ENCODE data around the gene TP53I11. TPM values are rescaled to one million over a fixed set of nuclear protein-coding genes. Genes with fewer than 3 reads are reported as not detected.

The TP53I11 gene
- total RNA-seq, 1 experiment from 2014 or later, result 94.2 TPM

GRCh38 chr11:44915621-44916020, 35.1 kb downstream of the TP53I11 start:
- Histone ChIP-seq H2BK15ac (ENCODE audit: low read depth, low read length) (no peak overlapping the region), H4K20me1 (ENCODE audit: control insufficient read depth, insufficient read depth, insufficient read length) (no peaks in the 10 kb centered on the region), H4K8ac (replicated peaks; ENCODE audit: insufficient read length, low read depth, low read length) (no peak overlapping the region), H3K18ac (ENCODE audit: insufficient read length, low read depth, low read length) (no peak overlapping the region), H3K9ac (ENCODE audit: extremely low read depth, insufficient read length, low read length) (no peak overlapping the region), H3T11ph (ENCODE audit: low read length) (no peak overlapping the region), H3K79me1 (ENCODE audit: insufficient read depth, low read depth, low read length, poor library complexity, severe bottlenecking) (no peaks in the 10 kb centered on the region), H2BK120ac (ENCODE audit: low read depth, low read length, poor library complexity, severe bottlenecking) (no peak overlapping the region), H3K14ac (ENCODE audit: insufficient read depth, low read length) (no peak overlapping the region), H3K4me1 (ENCODE audit: insufficient read depth, low read length) (peaks cover 2% of the 10 kb centered on the region; the same call in 1 of the 2 replicates), H3K23ac (ENCODE audit: insufficient read length, low read depth, low read length) (no peak overlapping the region), H3K23me2 (ENCODE audit: insufficient read length, low read depth, low read length, poor library complexity, severe bottlenecking) (no peaks in the 10 kb centered on the region), H2BK5ac (ENCODE audit: insufficient read length, low read length) (no peak overlapping the region), H2BK20ac (ENCODE audit: low read depth, low read length, poor library complexity, severe bottlenecking) (no peak overlapping the region), H3K79me2 (ENCODE audit: insufficient read depth, low read length) (no peaks in the 10 kb centered on the region), H4K5ac (ENCODE audit: insufficient read length, low read depth, low read length) (no peak overlapping the region), H3K4ac (ENCODE audit: low read depth, low read length) (no peak overlapping the region), H3K9me3 (ENCODE audit: control insufficient read depth, low read depth, low read length) (no peaks in the 10 kb centered on the region), H3K27me3 (ENCODE audit: insufficient read depth, low read length) (no peaks in the 10 kb centered on the region), H3K4me2 (ENCODE audit: insufficient read depth, insufficient read length, low read length) (no peak overlapping the region), H2AK5ac (ENCODE audit: insufficient read length, low read length) (no peak overlapping the region), H3K27ac (ENCODE audit: insufficient read length, low read depth, low read length) (no peak overlapping the region), H2BK12ac (ENCODE audit: insufficient read length, low read depth, low read length) (no peak overlapping the region), H3K56ac (ENCODE audit: insufficient read length, low read depth, low read length) (no peak overlapping the region), H4K91ac (ENCODE audit: insufficient read length, low read depth, low read length) (no peak overlapping the region), H2AFZ (ENCODE audit: low read length) (no peak overlapping the region)
- WGBS (ENCODE audit: extremely low coverage, insufficient read length, low lambda C conversion rate), result no CpG with 5 or more reads among the region's 10 CpGs
- Mint-ChIP-seq H3K27me3 (ENCODE audit: low read depth) (peaks cover 1% of the 10 kb centered on the region), H3K27ac (no peak overlapping the region), H3K9me3 (no peaks in the 10 kb centered on the region; a peak in 1 of 5 replicates), H3K36me3 (ENCODE audit: insufficient read depth in 1 of 3, low read depth in 3 of 3) (no peaks in the 10 kb centered on the region; a peak in 1 of 7 replicates), H3K4me1 (peaks cover 22% of the 10 kb centered on the region in 2 experiments), H3K4me3 (no peak overlapping the region)
- no peak for TF ChIP-seq CTCF (conservative IDR thresholded peaks at IDR 0.05)
- no peak for DNase-seq
